Measurements from ENCODE around the gene STT3B.

The STT3B gene

DNA sequence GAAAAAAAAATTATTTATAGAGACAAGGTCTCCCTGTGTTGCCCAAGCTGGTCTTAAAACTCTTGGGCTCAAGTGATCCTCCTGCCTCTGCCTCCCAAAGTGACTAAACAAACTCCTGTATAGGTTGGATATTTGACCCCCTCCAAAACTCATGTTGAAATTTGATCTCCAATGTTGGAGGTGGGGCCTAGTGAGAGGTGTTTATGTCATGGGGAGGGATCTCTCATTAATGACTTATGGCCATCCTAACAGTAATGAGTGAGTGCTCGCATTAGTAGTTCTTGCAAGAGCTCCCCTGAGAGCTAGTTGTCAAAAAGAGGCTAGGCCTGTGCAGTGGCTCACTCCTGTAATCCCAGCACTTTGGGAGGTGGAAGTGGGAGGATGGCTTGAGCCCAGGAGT is 141.2 kb downstream of the STT3B start:
- no peak for TF ChIP-seq CTCF (IDR thresholded peaks at IDR 0.05; ENCODE audit: borderline replicate concordance, control extremely low read depth, extremely low read depth, insufficient read depth, missing control alignments)
- no peak for DNase-seq (ENCODE audit: low spot score)
- in situ Hi-C loops (cut with MboI; ENCODE audit: low sequenced_read_pairs, unreplicated experiment) = no loop called here

- in situ Hi-C loops (cut with MboI; ENCODE audit: low sequenced_read_pairs, unreplicated experiment) = no loop called here
- TF ChIP-seq CTCF (IDR thresholded peaks at IDR 0.05; ENCODE audit: borderline replicate concordance, control extremely low read depth, extremely low read depth, insufficient read depth, missing control alignments) = no peak
- no peak for DNase-seq (ENCODE audit: low spot score)
These were observed 143.8 kb downstream of the STT3B start for GRCh38 chr3:31676556-31676955.

DNA sequence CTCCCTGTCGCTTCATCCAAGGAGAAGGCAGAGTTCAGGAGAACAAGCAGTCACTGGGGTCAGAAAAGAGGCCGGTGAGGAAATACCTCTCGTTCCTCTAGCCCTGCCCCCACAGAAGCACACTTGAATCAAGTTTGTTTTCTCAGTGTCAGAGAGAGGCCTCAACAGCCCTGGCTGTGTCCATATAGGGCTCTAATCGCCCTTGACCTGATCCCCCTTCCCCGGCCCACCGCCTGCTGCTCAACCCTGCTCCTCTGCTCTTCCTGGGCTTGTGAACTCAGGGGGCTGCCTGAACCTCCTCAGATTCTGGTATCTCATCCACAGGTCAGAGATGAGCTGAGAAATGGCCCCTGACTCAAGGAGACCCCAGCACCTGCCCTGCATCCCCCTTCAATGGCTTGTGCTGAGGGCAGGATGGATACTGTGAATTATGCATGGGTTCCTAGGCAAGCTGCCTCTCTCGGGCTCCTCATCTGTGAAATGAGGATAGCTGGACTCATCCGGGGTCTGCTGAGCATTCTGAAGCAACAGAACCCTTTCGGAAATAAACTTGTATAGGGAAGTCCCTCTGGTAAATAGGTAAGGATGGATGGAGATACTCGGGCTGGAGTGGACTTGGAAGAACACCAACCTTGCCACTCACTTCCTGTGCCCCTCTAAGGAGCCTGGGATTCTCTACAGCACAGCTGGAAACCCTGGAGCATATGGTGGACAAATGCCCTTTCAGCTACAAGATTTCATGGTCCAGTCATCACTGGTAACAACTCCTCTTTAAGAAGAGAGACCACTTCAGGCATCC is 147.5 kb downstream of the STT3B start:
- TF ChIP-seq CTCF (IDR thresholded peaks at IDR 0.05; ENCODE audit: borderline replicate concordance, control extremely low read depth, extremely low read depth, insufficient read depth, missing control alignments) = no peak
- in situ Hi-C loops (cut with MboI; ENCODE audit: low sequenced_read_pairs, unreplicated experiment) = no loop called here
- no peak for DNase-seq (ENCODE audit: low spot score)

Data from GM13976 (cell line).